Mesenteric fat pad (tissue), 1 donor: Measurements from ENCODE around the gene FOS. TPM values are rescaled to one million over a fixed set of nuclear protein-coding genes. Genes with fewer than 3 reads are reported as not detected.

Experiments used
- DNase-seq: peaks from one replicate; pipeline ENCODE4 v3.0.0-alpha.2; 2020; ENCODE audit warnings: low spot score
- total RNA-seq: library from RNA; stranded (reverse); fragmentation: NEBNext Ultra II Directional; extraction: Animal tissue kit (Norgen Biotek cat#: 25700); gene quantifications from one replicate; pipeline ENCODE4 v1.2.1, GENCODE V29; 2021
- donor health status: DM: yes; HTN: yes; CAD: no.

FOS gene
- total RNA-seq, 1 donor from 2014 or later, result 1,900 TPM

DNA sequence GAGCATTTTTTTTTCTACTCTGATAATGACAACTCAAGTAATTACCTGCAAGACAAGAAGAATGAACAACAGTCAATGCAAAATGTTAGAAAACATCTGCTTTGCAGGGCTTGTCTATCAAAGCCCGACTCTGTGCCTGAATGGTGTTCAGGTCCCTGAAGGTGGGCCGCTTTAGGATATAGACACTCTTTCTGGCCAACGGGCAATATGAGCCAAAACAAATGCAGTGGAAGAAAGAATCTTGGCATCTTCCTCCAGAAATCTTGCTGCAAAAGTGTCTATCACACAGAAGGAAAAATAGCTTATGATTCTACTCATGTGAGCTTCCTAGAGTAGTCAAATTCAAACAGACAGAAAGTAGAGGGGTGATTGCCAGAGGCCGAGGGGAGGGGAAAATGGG, 32.7 kb downstream of the FOS start:
- DNase-seq, result peak; percentile 1

DNA sequence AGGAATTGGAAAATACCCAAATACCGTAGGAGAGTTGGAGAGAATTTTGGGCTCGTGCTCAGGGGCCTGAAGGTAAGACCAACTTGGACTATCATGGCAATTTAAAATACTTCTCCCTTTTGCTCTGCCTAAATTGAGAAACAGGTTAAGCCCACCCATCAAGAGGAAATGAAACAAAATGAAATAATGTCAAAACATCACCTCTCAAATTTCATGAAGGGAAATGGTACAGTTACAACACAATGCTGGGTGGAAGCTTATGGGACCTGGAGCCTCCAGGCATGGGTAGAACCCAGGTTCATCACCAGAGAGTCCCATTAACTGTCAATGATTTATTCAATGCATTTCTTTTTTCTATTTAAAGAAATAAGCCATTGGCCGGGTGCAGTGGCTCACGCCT, 33.7 kb downstream of the FOS start:
- no peak for DNase-seq

DNA sequence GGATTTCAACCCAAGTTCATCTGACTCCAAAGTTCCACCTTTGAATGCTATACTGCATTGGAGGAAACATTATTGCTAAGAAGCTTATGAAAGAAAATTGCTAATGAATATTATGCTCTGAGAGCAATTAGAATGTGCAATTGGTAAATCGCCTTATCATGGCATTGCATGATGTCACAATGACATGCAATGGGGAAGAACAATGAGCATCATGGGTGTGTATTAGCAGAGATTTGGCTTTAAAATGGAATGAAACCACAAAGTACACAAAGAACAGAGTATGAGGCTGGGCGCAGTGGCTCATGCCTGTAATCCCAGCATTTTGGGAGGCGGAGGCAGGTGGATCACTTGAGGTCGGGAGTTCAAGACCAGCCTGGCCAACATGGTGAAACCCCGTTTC, 34.7 kb downstream of the FOS start:
- DNase-seq, result peak; percentile 39

DNA sequence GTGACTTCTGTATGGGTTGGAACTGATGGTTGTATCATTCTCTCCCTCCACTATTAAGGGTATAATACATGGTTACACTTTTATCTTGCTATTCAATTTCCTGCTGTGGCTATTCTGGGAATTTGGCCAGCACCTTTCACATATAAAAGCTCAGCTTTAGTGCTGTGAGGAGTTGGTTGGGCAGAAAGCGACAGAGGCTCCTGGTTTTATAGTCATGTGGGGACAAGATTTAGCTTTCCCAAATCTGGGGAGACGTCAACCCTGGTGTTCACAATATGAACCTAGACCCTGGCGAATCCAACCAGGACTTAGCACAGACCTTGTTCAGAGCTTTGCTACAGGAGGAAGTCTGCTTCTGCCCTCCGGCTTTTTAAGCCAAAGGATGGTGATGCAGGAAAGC, 36.5 kb downstream of the FOS start:
- no peak for DNase-seq

DNA sequence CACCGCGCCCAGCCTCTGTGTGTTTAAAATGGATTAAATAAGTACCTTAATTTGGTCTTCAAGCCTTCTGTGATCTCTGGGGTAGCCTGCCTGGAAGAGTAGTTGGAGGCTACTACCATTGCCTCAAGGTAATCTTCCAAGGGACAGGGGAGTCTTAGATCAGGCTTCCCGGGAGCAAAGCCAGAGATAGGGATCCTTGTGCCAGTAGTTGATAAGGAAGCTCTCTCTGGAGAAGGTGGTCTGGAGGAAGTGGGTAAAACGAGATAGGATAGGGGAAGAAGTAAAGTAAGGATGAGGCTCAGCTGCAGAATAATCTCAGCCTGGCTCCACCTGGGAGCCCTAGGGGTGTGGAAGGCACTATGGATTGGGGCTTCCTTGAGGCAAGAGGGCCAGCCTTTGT, 38.5 kb downstream of the FOS start:
- peak; percentile 45 for DNase-seq

DNA sequence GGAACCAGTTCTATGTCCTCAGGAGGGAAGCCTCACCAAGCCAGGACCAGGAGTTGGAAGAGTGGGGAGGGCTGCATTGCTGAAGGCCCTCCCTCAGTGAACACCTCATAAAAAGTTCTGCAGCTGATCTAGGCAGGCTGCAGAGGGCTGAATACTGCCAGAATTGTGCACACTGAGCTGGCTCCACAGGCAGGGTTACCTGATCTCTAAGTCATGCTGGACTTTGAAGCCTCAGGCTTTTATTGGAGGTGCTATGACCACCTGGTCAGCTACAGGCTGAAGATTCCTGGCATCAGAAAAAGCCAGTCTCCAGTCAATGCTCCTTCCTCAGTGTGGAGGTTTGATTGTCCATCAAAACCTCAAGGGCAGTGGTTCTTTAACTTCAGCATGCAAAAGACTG, 39.7 kb downstream of the FOS start:
- peak; percentile 14 for DNase-seq

DNA sequence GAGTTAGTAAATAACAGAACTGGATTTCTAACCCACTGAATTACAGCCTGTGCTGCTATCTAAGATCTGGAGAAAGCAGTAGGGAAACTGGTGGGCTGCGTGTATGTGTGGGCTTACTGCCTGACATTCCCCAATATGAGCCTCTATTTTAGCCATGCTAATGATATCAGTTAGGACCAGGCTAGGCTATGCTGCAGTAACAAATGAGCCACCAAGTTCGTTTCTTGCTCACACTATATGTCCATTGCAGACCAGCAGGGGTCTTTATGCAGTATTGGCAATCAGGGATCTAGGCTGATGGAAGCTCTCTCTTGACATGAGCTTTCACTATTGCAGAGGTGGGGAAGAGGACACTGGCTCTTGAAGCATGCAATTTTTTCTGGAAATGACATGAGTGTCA, 40.4 kb downstream of the FOS start:
- DNase-seq, result peak; percentile 11

DNA sequence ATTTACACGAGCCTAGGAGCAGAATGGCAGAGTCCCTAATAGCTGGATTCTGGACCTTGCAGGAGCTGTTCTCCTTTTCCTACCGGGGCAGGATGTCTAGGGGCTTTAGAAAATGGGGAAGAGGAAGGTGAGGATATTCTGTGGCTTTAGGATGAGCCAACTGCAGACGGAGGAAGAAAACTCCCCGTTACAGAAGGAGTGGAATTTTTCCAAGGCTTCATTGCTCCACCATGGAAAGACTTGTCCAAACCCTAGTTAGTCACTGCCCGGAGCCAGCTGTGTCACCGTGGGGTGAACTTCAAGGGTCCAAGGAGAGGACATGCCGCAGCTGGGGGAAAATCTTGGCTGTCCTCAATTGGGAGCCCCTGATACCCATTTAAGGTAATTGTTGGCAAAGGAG, 41.6 kb downstream of the FOS start:
- DNase-seq, result peak; percentile 49

DNA sequence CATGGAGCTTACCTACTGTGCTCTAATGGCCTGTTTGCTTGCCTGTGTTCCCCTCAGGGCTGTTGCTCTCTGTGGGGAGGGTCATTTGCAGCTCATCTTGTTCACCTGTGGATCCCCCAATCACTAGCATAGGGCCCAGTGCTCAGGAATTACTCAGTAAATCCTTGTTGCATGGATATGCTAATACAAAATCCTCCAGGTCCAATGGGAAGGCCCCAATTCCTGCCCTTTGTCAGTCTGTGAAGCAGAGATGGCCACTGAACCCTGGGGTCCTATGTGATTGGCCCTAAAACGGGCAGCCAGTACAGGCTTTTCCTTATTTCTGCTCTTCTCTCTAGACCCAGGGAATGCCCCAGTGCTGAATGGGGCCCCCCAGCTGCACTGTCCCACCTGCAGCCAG, 44.1 kb downstream of the FOS start:
- no peak for DNase-seq

DNA sequence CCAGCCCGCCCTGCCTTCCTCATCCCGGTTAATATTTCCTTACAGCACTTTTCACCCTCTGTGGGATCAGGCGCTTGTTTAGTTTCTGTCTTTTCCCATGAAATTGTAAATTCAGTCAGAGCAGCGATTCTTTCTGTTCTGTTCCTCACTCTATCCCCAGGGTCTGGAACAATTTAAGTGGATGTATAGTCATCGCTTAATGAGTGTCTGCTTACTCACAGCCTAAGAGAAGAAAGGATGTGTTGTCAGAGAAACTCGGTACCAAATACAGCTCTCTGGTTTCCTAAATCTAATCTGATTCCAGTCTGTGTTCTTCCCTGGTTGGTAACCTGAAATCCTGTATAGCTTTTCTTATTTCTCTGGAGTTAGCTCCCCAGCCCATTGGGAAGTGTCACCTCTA, 44.9 kb downstream of the FOS start:
- no peak for DNase-seq

DNA sequence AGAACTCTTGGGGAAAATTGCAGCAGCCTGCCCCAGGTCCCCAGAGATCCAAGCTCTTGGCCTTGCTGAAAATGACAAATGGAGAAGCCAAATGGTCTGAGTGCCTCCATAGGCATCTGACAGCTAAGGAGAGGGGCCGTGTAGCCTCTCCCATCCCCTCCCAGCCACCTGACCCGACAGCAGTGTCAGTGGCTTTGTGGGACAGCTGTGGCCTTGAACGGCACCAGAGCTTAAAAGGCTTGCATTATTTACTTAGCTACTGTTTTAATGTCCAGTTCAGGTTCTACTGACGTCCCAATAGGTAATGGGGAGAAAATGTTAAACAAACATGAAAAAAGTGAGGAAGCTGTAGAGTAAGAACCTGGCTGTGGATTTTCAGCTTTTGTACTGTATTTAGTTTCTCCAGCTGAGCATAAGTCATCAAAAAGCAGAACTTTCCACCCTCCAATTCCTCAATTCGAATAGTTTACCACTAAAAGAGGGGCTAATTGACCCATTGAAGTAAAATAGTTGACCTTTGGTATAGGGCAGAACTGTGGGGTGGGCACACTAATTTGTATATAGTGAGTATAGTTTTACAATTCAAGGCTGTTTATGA, 50.0 kb downstream of the FOS start:
- peak; percentile 24 for DNase-seq

DNA sequence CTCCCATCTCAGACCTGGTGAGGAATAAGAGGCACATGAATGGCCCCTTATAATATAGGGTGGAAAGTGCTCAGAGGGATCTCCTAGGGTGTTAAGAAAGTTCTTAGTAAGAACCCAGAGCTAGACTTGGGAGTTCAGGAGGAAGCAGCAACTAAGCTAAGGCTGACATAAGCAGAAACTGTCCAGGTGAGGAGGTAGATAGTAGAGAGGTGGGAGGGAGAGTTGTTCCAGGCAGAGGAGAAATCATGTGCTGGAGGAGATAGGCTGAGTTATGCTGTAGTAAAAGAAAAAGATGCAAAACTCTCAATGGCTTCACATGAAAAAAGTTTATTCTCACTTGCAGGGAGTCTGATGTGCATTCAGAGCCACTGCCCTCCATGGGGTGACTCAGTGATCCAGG, 50.7 kb downstream of the FOS start:
- no peak for DNase-seq

DNA sequence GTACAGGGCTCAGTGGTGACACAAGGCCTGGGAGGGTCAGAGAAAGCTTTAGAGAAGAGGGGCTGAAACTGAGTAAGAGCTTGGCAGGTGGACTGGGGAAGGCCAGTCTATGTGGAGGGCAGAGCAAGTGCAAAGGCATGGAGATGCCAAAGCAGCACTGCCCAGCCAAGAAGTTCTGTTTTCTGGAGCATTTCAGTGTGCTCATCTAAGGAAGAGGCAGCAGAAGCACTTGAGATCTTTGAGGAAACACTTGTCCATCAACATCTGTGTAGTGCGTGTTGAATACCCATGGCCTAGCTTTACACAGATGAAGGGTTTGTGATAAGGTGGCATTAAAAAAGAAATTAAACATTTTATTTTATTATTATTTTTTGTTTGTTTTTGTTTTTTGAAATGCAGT, 52.8 kb downstream of the FOS start:
- peak; percentile 26 for DNase-seq

Other genes starting within 250 kb of the FOS start
- 27.9 TPM for gene MLH3, start 227.4 kb upstream of the FOS start, total RNA-seq
- 9.1 TPM for gene ACYP1, start 214.8 kb upstream of the FOS start, total RNA-seq
- 3.1 TPM for gene ZC2HC1C, start 209.2 kb upstream of the FOS start, total RNA-seq
- gene NEK9, start 151.8 kb upstream of the FOS start, total RNA-seq, result 105 TPM
- gene TMED10, start 102.2 kb upstream of the FOS start, total RNA-seq, result 330 TPM
- gene JDP2, start 149.2 kb downstream of the FOS start, total RNA-seq, result 113 TPM
- gene BATF, start 243.6 kb downstream of the FOS start, total RNA-seq, result 8.1 TPM